Esophagus muscularis mucosa (tissue), 3 donors: Measurements from ENCODE around the gene HEMGN.

Source experiments
- CTCF ChIP-seq, 3 experiments: fragments of 200-600 bp in 2 of 3; fragments of 450-650 bp in 1 of 3; sonication (generic) in 2 of 3; IDR thresholded peaks; one replicate each; pipeline ENCODE4 v1.5.1; 2017 to 2019; ENCODE audit warnings: antibody characterized with exemption in 3 of 3, mild to moderate bottlenecking in 2 of 3, moderate library complexity in 1 of 3
- POLR2A ChIP-seq: fragments of 450-650 bp; IDR thresholded peaks from one replicate; pipeline ENCODE4 v1.6.1; 2017; ENCODE audit warnings: antibody characterized with exemption, moderate library complexity, mild to moderate bottlenecking, low read depth
- POLR2AphosphoS5 ChIP-seq, 2 donors: sonication (generic); formaldehyde crosslinking; IDR thresholded peaks; one replicate each; pipeline ENCODE4 v1.6.1; 2017; ENCODE audit warnings: antibody characterized with exemption in 2 of 2

GRCh38 chr9:97984188-97985057 is 46.5 kb upstream of the HEMGN start:
- TF ChIP-seq CTCF (IDR thresholded peaks at IDR 0.05): peak in 1 of 3 experiments; percentile 12
- peak in 1 of 2 donors; percentile 70 for TF ChIP-seq POLR2AphosphoS5 (IDR thresholded peaks at IDR 0.05)
- peak; percentile 16 for TF ChIP-seq POLR2A
